ENCODE measurements around the gene CNN3.

The CNN3 gene

DNA sequence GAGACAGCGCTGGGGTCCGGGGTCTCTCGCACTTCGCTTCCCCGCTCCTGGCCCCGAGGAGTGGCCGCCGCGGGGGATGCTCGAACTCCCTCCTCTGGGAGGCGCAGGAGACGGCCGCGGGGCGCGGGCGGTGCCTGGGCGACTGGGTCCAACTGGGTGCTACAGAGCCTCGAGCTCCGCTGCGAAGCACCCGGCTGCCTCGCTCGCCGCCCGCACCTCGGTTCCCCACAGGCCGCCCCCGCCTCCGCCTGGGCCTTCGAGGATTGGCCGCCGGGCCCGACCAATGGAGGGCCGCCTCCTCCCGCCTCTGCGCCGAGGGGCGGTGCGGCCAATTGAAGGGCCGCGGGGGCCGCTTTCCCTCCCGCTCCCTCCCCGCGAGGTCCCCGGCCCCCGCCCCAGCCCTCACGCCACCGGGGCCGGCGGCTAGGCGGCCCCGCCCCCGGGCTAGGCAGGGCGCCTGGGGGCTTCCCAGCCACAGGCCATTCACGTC is at the start of gene CNN3:
Gene CNN3, minus strand, starts transcription at position 196 of the 490 bp plus-strand sequence. CDS start 216 bp downstream, outside the sequence.
- peak; percentile 66 for DNase-seq

DNA sequence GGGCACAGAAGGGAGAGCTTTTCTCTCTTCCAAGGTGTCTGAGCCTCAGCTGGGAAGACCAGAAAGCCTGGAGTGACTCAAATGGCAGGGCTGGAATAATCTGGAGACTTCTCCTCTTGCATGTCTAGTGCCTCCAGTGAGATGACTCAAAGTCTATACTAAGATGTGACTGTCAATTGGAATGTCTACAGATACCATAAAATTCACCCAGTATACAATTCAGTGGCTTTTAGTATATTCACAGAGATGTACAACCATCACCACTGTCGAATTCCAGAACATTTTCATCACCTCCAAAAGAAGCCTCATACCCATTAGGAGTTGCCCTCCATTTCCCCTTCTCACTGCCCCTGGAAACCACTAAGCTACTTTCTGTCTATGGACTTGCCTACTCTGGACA is 47.9 kb upstream of the CNN3 start:
- no peak for DNase-seq

DNA sequence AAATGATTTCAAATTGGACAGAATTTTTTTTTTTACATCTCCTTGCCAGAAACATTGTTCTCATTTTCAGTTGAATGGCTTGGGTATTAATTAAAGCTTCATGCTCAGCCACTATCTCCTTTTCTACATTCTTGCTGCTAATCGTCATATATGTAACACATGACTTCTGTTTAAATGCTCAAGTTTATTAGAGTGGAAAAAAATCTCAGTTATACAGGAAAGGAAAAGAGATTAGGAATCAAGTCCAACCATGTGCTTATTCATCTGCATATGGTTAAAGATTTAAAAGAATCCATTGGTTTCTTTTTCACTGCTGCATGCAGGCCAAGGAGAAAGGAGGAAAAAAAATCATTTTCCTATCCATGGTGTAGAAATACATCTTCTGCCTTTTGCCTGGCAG is 47.3 kb upstream of the CNN3 start:
- no peak for DNase-seq

DNA sequence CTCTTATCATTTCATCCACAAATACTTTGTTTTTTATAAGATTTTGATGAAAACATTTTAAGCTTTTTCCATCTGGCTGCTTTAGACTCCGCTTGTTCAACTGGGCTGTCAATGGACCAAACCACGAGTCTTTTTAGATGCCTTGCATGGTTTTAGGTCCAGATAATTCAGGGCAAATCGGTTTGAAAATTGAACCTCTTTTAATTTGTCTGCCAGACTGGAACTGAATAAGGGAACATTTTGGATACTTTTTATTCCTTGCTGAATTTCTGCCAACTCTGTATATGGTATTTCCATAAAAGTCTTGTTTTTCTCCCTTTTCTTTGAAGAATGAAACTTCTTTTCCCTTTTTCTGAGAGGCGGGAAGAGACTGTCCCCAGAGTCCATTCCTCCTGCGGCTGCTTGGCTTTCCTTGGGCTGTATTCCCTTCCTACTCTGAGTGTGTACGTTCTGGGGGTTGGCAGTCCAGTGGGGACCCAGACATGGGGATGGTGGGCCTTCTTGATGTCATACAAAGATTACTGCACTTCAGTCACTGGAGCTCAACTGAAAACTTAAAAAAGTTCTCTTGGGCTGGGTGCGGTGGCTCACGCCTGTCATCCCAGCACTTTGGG is 46.5 kb upstream of the CNN3 start:
- DNase-seq = no peak

DNA sequence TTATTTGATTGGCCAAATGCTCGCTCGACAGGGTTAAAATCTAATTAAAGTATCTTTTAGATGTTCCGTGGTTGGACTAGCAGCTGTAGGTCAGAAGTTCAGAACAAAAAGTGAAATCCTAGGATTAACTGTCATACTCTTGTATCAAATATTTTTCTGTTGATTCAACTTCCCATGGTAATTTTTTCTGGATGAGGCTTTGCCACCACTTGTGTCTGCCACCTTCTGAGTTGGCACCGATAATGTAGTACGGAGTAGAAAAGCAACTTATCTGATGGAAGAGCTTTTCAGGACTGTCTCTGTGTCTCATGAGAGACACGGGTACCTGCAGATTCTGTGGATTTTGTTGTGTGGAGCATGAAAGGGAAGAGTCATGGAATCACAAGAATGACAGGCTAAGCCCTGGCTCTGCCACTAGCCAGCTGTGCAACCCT is 44.6 kb upstream of the CNN3 start:
- no peak for DNase-seq

DNA sequence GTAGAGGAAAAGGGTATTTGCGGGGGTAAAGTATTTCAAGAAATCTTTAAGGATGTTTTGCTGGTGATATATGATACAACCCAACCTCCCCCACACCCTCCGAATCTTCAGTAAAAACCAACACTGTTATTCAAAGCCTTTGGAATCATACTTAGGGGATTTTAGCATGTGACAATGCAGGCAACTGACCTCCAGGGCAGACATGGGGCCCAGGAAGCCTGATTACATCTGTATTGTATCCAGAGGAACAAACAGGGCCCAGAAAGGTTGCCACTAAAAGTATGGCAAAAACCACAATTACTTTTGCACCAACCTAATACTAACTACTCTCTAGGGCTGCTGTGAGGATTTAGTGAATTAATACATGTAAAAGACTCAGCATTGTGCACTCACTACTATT is 43.9 kb upstream of the CNN3 start:
- no peak for DNase-seq

DNA sequence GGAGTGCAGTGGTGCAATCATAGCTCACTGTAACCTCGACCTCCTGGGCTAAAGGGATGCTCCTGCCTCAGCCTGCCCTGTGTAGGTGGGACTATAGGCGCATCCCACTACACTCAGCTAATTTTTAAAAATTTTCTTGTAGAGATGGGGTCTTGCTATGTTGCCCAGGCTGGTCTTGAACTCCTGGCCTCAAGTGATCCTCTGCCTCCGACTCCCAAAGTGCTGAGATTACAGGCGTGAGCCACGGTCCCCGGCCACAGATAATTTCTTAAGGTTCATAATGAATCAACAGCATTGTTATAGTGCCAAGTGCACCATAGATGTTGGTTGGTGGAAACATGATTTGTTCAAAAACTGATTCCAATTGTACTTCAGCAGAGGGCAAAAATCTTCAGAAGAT is 42.2 kb upstream of the CNN3 start:
- DNase-seq = no peak

DNA sequence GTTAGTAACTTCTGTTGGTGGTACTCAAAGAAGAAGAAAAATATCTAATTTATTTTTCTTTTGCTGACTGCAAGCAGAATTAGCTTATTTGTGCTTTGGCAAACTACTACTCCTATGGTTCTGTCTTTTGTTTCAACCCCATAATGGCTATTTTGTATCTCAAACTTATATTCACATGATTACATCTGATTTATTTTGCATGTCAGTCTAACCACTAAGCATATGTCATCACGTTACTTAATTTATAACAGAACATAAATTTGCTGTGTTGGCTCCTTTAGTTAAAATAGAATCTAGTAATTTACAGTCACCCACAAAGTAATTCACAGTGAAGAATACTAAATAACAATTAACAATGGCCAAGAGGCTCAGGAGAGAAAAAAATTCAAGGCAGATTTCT is 39.1 kb upstream of the CNN3 start:
- DNase-seq = no peak

DNA sequence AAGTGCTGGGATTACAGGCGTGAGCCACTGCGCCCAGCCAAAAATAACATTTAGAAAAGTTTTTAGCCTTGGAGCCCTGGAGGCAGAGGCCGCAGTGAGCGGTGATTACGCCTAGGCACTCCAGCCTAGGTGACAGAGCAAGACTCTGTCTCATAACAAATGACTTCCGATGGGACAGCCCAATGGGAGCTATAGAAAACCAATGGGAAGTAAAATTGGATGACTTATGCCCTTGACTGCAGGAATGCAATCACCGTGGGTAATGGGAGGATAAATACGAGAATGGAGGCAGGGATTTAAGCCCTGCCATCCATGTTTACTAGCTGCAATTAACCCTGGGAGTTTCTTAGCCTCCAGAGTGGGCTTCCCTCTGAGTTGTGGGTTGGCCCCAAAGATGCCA is 37.0 kb upstream of the CNN3 start:
- DNase-seq = no peak

DNA sequence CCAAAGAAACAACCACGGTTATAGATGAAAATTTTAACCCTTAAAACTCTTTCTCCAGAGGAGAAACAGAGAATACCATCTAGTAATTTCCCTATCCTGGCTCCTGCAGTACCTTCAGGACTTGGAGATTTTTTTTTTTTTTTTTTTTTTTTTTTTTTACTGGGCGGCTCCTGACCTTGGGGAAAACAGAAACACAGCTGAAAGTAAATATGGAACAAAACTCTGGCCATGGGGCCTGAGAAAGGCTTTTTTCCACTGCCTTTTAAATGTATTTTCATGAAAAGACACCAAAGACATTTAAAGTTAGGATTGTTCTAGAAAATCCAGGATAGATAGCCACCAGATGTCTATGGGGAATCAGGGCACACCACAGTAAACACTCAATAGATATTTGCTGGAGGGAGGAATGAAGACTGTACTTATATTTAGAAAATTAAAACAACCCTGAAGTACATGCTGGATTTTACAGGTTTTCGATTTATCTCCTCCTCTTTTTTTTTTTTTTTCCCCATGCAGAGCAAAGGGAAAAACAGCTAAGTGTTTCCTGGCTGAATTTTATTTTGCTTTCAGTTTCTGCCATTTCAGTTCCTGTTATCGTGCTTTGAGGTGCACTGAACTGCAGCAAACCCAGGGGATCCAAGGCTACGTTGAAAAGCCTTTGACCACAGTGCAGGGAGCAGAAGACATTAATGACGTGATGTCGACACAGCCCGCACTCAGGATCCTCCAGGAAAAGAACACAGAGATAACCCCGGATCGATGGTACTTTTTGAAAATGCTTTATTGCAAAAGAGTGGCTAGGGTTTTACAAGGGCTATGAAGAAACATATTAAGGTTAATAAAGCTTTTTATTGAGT is 35.7 kb upstream of the CNN3 start:
- DNase-seq = peak; percentile 40

DNA sequence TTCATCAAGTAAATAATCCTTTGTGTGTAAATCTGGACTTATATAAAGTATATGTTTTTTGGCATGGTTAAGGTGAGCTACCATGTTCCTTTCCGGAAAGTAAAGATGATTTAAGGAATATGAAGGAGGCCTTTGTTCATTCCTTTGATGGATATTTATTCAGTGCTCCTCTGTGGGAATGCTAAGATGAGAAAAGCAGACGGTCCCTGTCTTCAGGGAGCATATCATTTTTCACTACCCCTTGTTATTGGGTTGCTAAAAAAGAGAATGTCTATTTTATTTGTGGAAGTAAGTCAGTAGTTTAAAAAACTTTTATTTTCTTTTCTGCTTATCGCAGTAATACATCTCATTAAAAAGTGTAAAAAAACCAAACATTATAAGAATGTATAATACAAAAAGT is 35.1 kb upstream of the CNN3 start:
- no peak for DNase-seq

DNA sequence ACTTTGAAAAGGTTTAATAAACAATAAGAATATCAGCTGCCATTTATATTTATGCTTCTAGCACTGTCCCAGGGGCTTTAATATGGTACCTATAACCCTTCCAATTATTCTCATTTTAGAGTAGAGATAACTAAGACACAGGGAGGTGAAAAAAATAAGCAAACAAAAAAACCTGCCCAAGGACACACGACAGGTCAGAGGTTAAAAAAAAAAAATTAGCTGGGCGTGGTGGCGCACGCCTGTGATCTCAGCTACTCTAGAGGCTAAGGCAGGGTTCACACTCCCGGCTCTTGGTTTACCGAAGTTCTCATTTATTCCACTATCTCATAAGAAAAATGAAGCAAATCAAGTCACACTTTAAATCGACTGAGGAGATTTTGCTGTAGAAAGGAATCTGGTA is 34.7 kb upstream of the CNN3 start:
- DNase-seq = no peak

DNA sequence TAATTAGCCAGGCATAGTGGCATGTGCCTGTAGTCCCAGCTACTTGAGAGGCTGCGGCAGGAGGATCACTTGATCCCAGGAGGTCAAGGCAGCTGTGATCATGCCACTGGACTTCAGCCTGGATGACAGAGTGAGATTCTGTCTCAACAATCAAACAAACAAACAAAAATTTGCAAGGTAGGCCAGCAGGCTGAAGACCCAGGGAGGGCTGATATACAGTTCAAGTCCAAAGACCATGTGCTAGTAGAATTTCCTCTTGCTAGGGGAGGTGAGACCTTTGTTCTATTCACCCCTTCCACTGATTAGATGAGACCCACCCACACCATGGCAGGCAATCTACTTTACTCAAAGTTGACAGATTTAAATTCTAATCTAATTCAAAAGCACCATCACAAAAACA is 31.2 kb upstream of the CNN3 start:
- DNase-seq = no peak

DNA sequence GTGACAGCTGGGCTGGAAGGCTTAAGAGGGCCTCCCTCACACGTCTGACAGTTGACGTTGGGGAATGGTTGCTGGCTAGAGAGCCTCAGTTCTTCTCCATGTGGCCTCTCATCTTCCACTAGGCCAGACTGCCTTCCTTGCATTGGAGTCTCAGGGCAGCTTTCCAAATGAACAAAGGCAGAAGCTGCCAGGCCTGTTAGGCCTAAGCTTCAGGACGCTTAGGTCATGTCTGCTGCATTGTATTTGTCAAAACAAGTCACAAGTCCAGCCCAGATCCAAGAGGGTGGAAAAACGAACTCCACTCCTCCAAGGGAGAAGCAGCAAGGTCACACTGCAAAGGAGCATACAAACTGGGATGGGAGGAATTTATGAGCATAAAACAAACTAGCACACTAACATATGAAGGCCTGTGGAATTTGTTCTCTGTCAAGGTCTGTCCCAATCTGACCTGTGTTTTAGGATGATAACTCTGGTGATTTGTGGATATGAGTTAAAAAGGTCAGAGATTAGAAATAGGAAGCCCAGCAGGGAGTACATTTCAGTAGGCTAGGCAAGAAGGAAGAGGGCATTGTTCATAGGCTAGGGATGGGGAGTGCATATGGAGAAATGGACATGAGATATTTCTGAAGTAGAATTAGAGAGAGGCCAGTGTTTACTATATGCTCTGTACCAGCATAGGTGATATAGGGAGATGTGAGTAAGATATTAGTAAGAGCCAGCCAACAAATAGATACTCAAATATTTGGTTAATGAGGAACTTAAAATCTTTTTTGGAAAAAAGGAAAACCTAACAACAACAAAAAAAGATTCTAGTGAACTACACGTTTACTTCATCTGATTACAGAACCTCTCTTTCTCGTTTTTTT is 29.1 kb upstream of the CNN3 start:
- DNase-seq = no peak

DNA sequence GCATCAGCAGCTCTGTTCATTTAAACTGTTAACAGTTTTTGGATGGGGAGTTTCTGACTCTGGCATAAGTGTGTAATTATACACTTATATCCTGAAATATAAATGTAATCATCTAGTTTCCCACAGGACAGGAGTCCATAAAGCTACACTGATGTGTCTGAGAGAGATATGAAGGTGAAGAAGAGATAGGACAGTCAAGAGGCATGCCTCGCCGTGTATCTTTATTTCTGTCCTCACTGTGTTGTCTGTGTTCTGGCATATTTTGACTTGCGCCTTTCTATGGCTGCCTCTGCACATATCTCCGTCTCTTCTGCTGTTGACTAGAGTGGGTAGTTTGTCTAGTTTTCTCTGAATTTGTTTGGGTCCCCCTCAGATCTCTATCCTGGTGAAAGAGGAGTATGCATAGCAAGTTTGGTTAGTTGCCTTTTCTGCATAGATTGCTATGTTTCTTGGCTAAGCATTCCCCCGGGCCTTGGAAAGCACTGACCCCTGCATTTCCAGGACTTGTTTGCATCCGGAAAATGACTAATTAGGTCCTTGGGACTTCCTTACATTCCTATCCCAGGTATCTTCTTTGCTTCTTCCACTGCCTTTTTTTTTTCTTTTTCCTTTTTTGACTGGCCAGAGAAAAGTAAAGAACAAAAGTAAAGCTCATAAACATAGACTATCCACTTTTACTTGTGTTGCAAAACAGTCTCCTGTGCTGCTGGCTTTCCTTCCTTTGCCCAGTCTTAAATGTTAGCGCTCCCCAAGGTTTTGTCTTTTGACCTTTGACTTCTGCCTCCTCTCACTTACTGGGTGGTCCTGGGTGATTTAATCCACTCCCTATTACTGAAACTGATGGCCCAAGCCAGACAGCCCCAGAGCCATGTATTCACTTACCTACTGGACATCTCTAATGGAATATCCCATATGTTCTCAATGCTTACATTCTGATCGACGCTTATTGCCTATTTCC is 27.6 kb upstream of the CNN3 start:
- DNase-seq = no peak

DNA sequence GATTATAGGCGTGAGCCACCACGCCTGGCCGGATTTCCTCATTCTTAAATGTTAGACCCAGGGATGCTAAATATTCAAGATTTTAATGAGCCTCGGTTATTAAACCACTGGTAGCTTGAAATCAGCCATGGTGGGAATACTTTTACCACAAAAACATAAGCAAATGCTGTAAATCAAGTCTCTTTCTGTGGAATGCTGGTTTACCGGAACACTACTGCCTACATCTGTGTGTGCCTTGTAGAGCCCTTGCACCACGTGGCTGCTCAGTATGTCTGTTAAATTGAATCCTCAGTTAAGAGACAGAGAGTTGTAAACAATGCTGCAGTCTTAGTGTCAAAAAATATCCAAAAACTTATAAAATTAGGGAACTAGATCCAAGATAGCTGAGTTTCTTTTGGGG is 26.8 kb upstream of the CNN3 start:
- DNase-seq = no peak

DNA sequence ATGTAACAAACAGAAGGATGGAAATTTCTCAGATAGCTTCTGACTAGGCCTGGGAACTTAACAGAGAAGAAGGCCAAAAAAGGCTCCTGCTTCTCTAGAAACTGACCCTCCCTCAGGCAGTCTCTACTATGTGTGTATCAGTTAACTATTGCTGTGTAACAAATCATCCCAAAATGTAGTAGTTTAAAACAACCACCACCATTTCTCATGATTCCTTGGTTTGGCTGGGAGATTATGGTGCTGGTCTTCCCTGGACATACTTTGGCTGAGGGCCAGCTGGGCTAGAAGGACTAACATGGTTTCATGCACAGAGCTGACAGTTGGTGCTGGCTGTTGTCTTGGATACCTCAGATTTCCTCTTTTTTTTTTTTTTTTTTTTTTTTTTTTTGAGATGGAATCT is 26.2 kb upstream of the CNN3 start:
- DNase-seq = no peak

DNA sequence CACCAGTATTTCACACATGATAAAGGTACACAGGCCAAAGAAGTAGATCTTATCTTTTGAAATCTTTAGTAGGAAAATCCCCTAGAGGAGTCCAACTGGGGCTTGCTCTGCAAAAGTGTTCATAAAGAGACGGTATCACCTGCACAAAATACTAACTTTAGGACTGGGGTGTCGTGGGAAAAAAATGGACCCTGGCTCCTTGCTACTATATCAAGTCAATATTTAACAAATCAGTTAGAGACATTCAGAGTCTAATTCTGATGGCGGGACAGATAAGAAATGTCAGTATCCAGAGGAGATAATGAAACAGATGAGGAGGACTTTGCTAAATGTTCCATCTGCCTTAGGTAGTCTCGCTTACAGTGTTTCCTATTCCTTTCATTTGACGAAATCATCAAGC is 25.6 kb upstream of the CNN3 start:
- DNase-seq = no peak

DNA sequence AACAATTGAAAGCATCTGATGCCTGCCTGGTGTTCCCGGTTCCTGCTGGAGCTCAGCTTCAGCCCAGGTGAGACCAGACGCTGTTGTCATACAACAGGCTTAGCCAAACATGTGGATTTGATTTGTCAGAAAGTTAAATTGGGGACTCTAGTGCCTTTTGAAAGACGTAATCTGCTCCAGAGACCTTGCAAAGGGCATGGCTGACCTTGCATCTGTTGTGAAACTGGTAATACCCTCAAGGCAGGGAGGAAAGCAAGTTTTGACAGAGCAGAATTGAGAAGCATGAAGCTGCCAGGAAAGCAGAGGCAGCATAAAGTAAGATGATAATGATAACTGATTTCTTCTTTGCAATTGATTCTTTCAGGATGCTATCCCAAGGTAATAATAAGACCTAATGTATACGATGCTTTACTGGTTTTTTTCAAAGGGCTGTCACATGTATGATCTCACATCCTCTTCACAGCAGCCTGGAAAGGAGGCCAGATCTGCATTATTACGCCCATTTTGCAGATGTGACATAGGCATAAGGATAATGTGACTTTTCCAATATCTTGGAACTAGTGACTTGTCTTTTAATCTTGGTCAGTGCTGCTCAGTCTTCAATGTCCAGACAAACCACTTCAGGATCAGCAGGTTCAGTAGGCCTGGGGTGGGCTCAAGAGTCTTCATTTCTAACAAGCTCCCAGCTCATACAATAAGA is 24.7 kb upstream of the CNN3 start:
- no peak for DNase-seq

DNA sequence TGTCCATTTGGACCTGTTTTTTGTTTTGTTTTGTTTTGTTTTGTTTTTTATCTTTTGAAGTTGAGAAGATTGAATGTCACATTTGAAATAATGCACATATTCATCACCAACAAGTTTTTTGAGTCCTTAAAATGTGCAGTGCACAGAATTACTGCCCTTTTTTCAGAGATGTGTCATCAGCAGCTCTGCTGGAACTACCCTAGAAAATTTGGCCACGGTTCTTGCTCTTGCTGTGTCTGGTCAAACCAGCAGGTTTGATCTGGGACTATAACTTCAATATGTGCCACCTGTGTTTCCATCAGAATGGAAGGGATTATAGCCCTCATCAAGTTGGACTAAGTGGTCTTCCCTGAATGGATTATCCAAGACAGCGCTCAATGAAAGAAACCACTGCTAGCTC is 24.1 kb upstream of the CNN3 start:
- no peak for DNase-seq
